ENCODE data around the gene PCSK2. TPM values are rescaled to one million over a fixed set of nuclear protein-coding genes. Genes with fewer than 3 reads are reported as not detected.

The PCSK2 gene
- total RNA-seq, 1 experiment from 2014 or later = 245 TPM

- H3K4me3 ChIP-seq (ENCODE audit: low read depth, low read length, poor library complexity, severe bottlenecking) = no peak overlapping the region
- TF ChIP-seq EZH2 (IDR thresholded peaks at IDR 0.05; ENCODE audit: borderline replicate concordance, low read depth, low read length, poor library complexity, severe bottlenecking) (no peak), CTCF (conservative IDR thresholded peaks at IDR 0.05; ENCODE audit: low read depth, low read length) (no peak)
- peaks cover 31% of the 10 kb centered on the region for H3K4me1 ChIP-seq (ENCODE audit: insufficient read depth, low read length, poor library complexity, severe bottlenecking)
- no peak for DNase-seq (ENCODE audit: low spot score)
- no peaks in the 10 kb centered on the region for H3K27me3 ChIP-seq (replicated peaks; ENCODE audit: insufficient read depth, low read depth, low read length, poor library complexity)
- H3K36me3 ChIP-seq (ENCODE audit: insufficient read depth, low read length, poor library complexity, severe bottlenecking) = no peaks in the 10 kb centered on the region
- H3K27ac ChIP-seq (ENCODE audit: low read depth, low read length, poor library complexity, severe bottlenecking) = no peak overlapping the region
- H3K9me3 ChIP-seq (ENCODE audit: low read depth, low read length, poor library complexity, severe bottlenecking) = no peaks in the 10 kb centered on the region
- CTCF ChIA-PET = no interaction called here
- POLR2A ChIA-PET (ENCODE audit: low non-redundant PET) = no interaction called here
- BruUV-seq (replicated peaks) = no TSS peak
- intact Hi-C loops (cut with micrococcal nuclease; ENCODE audit: unreplicated experiment) = no loop called here
These were observed 296.5 kb downstream of the PCSK2 start for GRCh38 chr20:17523326-17523725.

DNA sequence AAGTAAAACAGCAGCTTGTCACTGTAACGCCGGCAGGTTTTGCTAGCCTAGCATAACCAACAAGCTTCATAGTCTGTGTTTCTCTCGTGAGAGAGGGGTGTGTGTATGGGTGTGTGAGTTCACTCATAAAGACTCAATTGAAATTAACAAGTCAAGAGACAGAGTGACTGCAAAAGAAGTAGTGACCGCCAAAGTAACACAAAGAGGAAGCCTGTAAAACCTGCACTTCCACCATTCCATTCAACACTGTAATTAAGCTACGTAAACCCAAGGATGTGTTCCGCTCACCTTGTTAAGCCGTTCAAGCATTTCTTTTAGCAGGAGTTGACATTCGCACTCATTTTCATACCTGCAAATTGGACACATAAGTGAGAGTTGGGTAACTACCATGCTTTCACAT, 297.7 kb downstream of the PCSK2 start:
- POLR2A ChIA-PET (ENCODE audit: low non-redundant PET) = no interaction called here
- TF ChIP-seq EZH2 (IDR thresholded peaks at IDR 0.05; ENCODE audit: borderline replicate concordance, low read depth, low read length, poor library complexity, severe bottlenecking) = no peak
- TF ChIP-seq CTCF (conservative IDR thresholded peaks at IDR 0.05; ENCODE audit: low read depth, low read length) = no peak
- CTCF ChIA-PET = no interaction called here

GRCh38 chr20:17525132-17525531, 298.3 kb downstream of the PCSK2 start:
- H3K27ac ChIP-seq (ENCODE audit: low read depth, low read length, poor library complexity, severe bottlenecking) = no peak overlapping the region
- H3K4me3 ChIP-seq (ENCODE audit: low read depth, low read length, poor library complexity, severe bottlenecking) = no peak overlapping the region
- intact Hi-C loops (cut with micrococcal nuclease; ENCODE audit: unreplicated experiment) = no loop called here
- CTCF ChIA-PET = no interaction called here
- DNase-seq (ENCODE audit: low spot score) = no peak
- POLR2A ChIA-PET (ENCODE audit: low non-redundant PET) = no interaction called here
- no peaks in the 10 kb centered on the region for H3K36me3 ChIP-seq (ENCODE audit: insufficient read depth, low read length, poor library complexity, severe bottlenecking)
- H3K4me1 ChIP-seq (ENCODE audit: insufficient read depth, low read length, poor library complexity, severe bottlenecking) = peaks cover 24% of the 10 kb centered on the region
- H3K27me3 ChIP-seq (replicated peaks; ENCODE audit: insufficient read depth, low read depth, low read length, poor library complexity) = no peaks in the 10 kb centered on the region
- no peak for TF ChIP-seq CTCF (conservative IDR thresholded peaks at IDR 0.05; ENCODE audit: low read depth, low read length)
- TF ChIP-seq EZH2 (IDR thresholded peaks at IDR 0.05; ENCODE audit: borderline replicate concordance, low read depth, low read length, poor library complexity, severe bottlenecking) = no peak
- no TSS peak for BruUV-seq (replicated peaks)
- no peaks in the 10 kb centered on the region for H3K9me3 ChIP-seq (ENCODE audit: low read depth, low read length, poor library complexity, severe bottlenecking)

More for the DNA sequence above, 297.7 kb downstream of the PCSK2 start:
- no peak overlapping the region for H3K27ac ChIP-seq (ENCODE audit: low read depth, low read length, poor library complexity, severe bottlenecking)
- H3K4me1 ChIP-seq (ENCODE audit: insufficient read depth, low read length, poor library complexity, severe bottlenecking) = peaks cover 28% of the 10 kb centered on the region
- intact Hi-C loops (cut with micrococcal nuclease; ENCODE audit: unreplicated experiment) = no loop called here
- no TSS peak for BruUV-seq (replicated peaks)
- no peaks in the 10 kb centered on the region for H3K36me3 ChIP-seq (ENCODE audit: insufficient read depth, low read length, poor library complexity, severe bottlenecking)
- H3K9me3 ChIP-seq (ENCODE audit: low read depth, low read length, poor library complexity, severe bottlenecking) = no peaks in the 10 kb centered on the region
- no peaks in the 10 kb centered on the region for H3K27me3 ChIP-seq (replicated peaks; ENCODE audit: insufficient read depth, low read depth, low read length, poor library complexity)
- H3K4me3 ChIP-seq (ENCODE audit: low read depth, low read length, poor library complexity, severe bottlenecking) = no peak overlapping the region
- no peak for DNase-seq (ENCODE audit: low spot score)

All from A673 (cell line).